Ectodermal cell (in vitro differentiated cells): Measurements from ENCODE around the gene EIF4G3.

Experiments
- H3K27ac ChIP-seq: 2 replicates; pipeline ENCODE4 v1.7.0; 2013; ENCODE audit warnings: mild to moderate bottlenecking, low read depth, low read length; ENCODE audit not compliant: insufficient read depth, poor library complexity, severe bottlenecking
- H3K27me3 ChIP-seq: 2 replicates; pipeline ENCODE4 v1.7.0; 2013; ENCODE audit warnings: mild to moderate bottlenecking, low read length; ENCODE audit not compliant: insufficient read depth, control insufficient read depth, poor library complexity, severe bottlenecking
- H3K36me3 ChIP-seq: one replicate; pipeline ENCODE4 v1.7.0; 2013; ENCODE audit warnings: low read length; ENCODE audit not compliant: control insufficient read depth, insufficient read depth
- H3K4me1 ChIP-seq: one replicate; pipeline ENCODE4 v1.7.0; 2013; ENCODE audit warnings: low read length; ENCODE audit not compliant: control insufficient read depth, insufficient read depth
- H3K4me3 ChIP-seq: 2 replicates; pipeline ENCODE4 v1.7.0; 2013; ENCODE audit warnings: low read depth, low read length, control low read depth; ENCODE audit not compliant: insufficient read depth
- H3K9me3 ChIP-seq: 2 replicates; pipeline ENCODE4 v1.7.0; 2013; ENCODE audit warnings: mild to moderate bottlenecking, low read length, moderate library complexity; ENCODE audit not compliant: control insufficient read depth
- WGBS, 2 experiments: methylation state at CpG; one replicate each; pipeline ENCODE4 v1.1.7; 2013; ENCODE audit warnings: missing lambda C conversion rate in 2 of 2; 5-methylcytosine and 5-hydroxymethylcytosine counted together

The EIF4G3 gene

GRCh38 chr1:20972855-20973254 is 203.8 kb downstream of the EIF4G3 start:
- peaks cover 16% of the 10 kb centered on the region for H3K36me3 ChIP-seq
- no peak overlapping the region for H3K4me3 ChIP-seq
- 95 to 98% methylated on average over 4 to 5 of the region's 5 CpGs for WGBS, 2 experiments
- H3K9me3 ChIP-seq: no peaks in the 10 kb centered on the region
- H3K4me1 ChIP-seq: no peaks in the 10 kb centered on the region
- no peaks in the 10 kb centered on the region for H3K27me3 ChIP-seq
- no peak overlapping the region for H3K27ac ChIP-seq

GRCh38 chr1:20964540-20965484 is 211.9 kb downstream of the EIF4G3 start:
- H3K4me1 ChIP-seq: no peaks in the 10 kb centered on the region
- H3K36me3 ChIP-seq: no peaks in the 10 kb centered on the region
- H3K27me3 ChIP-seq: no peaks in the 10 kb centered on the region
- H3K4me3 ChIP-seq: no peak overlapping the region
- 77 to 79% methylated on average over 7 of the region's 7 CpGs for WGBS, 2 experiments
- H3K27ac ChIP-seq: no peak overlapping the region
- no peaks in the 10 kb centered on the region for H3K9me3 ChIP-seq

- Histone ChIP-seq H3K4me3 (no peak overlapping the region), H3K27me3 (no peaks in the 10 kb centered on the region), H3K27ac (no peak overlapping the region), H3K36me3 (no peaks in the 10 kb centered on the region), H3K9me3 (no peaks in the 10 kb centered on the region), H3K4me1 (no peaks in the 10 kb centered on the region)
- WGBS, 2 experiments: 93 to 97% methylated on average over 2 of the region's 2 CpGs
Observed at GRCh38 chr1:20962576-20963258, 214.0 kb downstream of the EIF4G3 start.

GRCh38 chr1:20958430-20958829 is 218.3 kb downstream of the EIF4G3 start:
- H3K4me1 ChIP-seq: no peaks in the 10 kb centered on the region
- H3K27me3 ChIP-seq: no peaks in the 10 kb centered on the region
- no peaks in the 10 kb centered on the region for H3K36me3 ChIP-seq
- no peak overlapping the region for H3K4me3 ChIP-seq
- 100% methylated on average over 1 of the region's 1 CpG for WGBS, 2 experiments
- no peak overlapping the region for H3K27ac ChIP-seq
- no peaks in the 10 kb centered on the region for H3K9me3 ChIP-seq

- H3K4me3 ChIP-seq: no peak overlapping the region
- H3K9me3 ChIP-seq: no peaks in the 10 kb centered on the region
- no peaks in the 10 kb centered on the region for H3K4me1 ChIP-seq
- no peak overlapping the region for H3K27ac ChIP-seq
- no peaks in the 10 kb centered on the region for H3K36me3 ChIP-seq
- WGBS, 2 experiments: 92 to 100% methylated on average over 1 of the region's 1 CpG
- H3K27me3 ChIP-seq: no peaks in the 10 kb centered on the region
Observed at GRCh38 chr1:20956272-20956671, 220.4 kb downstream of the EIF4G3 start.

- no peak overlapping the region for H3K4me3 ChIP-seq
- no peak overlapping the region for H3K27ac ChIP-seq
Observed at GRCh38 chr1:20950679-20951078, 226.0 kb downstream of the EIF4G3 start.

GRCh38 chr1:20949871-20950590 is 226.7 kb downstream of the EIF4G3 start:
- Histone ChIP-seq H3K36me3 (no peaks in the 10 kb centered on the region), H3K4me3 (no peak overlapping the region), H3K27me3 (no peaks in the 10 kb centered on the region), H3K9me3 (no peaks in the 10 kb centered on the region), H3K27ac (no peak overlapping the region), H3K4me1 (peaks cover 9% of the 10 kb centered on the region)
- 82 to 84% methylated on average over 8 to 9 of the region's 9 CpGs for WGBS, 2 experiments

More at GRCh38 chr1:20950679-20951078, 226.0 kb downstream of the EIF4G3 start:
- H3K4me1 ChIP-seq: peaks cover 9% of the 10 kb centered on the region
- no peaks in the 10 kb centered on the region for H3K36me3 ChIP-seq
- WGBS, 2 experiments: 81 to 96% methylated on average over 2 to 3 of the region's 3 CpGs
- H3K27me3 ChIP-seq: no peaks in the 10 kb centered on the region
- no peaks in the 10 kb centered on the region for H3K9me3 ChIP-seq

- H3K4me3 ChIP-seq: no peak overlapping the region
- 84 to 86% methylated on average over 6 of the region's 6 CpGs for WGBS, 2 experiments
- no peak overlapping the region for H3K27ac ChIP-seq
- H3K27me3 ChIP-seq: no peaks in the 10 kb centered on the region
- H3K9me3 ChIP-seq: no peaks in the 10 kb centered on the region
- H3K36me3 ChIP-seq: no peaks in the 10 kb centered on the region
- H3K4me1 ChIP-seq: peaks cover 9% of the 10 kb centered on the region
Observed at GRCh38 chr1:20948101-20948500, 228.6 kb downstream of the EIF4G3 start.

- Histone ChIP-seq H3K4me1 (peaks cover 9% of the 10 kb centered on the region), H3K27ac (no peak overlapping the region), H3K36me3 (no peaks in the 10 kb centered on the region), H3K9me3 (no peaks in the 10 kb centered on the region), H3K27me3 (no peaks in the 10 kb centered on the region), H3K4me3 (no peak overlapping the region)
- WGBS, 2 experiments: 94 to 95% methylated on average over 2 of the region's 2 CpGs
Observed at GRCh38 chr1:20947409-20947808, 229.3 kb downstream of the EIF4G3 start.

GRCh38 chr1:20936621-20937020 is 240.1 kb downstream of the EIF4G3 start:
- Histone ChIP-seq H3K9me3 (no peaks in the 10 kb centered on the region), H3K27me3 (no peaks in the 10 kb centered on the region), H3K4me1 (no peaks in the 10 kb centered on the region), H3K36me3 (no peaks in the 10 kb centered on the region), H3K4me3 (no peak overlapping the region), H3K27ac (no peak overlapping the region)
- 100% methylated on average over 2 of the region's 2 CpGs for WGBS, 2 experiments
